ENCODE results near the gene PDE7B.
A peak's percentile ranks its signal among the peaks of the same experiment; 100 is the strongest.

PDE7B gene

DNA sequence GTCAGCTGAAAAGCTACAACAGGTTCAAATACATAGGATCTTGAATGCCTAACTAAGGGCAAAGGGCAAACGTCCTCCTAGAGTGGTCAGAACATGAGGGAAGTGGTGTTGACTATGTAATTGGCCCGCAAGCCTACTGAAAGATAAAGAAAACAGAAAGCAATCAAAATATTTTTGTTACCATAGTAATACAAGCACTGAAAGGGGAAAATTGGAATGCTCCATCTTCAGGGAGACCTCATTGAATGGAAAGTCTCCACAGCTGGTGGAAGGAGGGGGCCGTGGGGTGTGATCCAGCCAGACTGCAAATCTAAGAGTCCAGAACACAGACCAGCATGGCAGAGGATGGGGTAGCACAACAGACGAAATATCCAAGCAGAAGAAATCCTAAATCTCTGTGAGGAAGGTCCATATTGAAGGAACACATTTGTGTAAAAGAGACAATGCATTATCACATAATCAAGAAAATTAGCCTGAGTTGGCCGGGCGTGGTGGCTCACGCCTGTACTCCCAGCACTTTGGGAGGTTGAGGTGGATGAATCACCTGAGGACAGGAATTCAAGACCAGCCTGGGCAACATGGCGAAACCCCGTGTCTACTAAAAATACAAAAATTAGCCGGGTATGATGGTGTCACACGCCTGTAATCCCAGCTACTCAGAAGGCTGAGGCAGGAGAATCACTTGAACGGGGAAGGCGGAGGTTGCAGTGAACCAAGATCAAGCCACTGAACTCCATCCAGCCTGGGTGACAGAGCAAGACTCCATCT is 359.1 kb downstream of the PDE7B start:
- H2BK12ac ChIP-seq (ENCODE audit: low read length) = no peak overlapping the region
- no peak overlapping the region for H3K9ac ChIP-seq (ENCODE audit: low read length)
- H4K8ac ChIP-seq (ENCODE audit: low read depth, low read length) = no peak overlapping the region
- H3K4me2 ChIP-seq (ENCODE audit: low read length) = no peak overlapping the region
- H3K14ac ChIP-seq (ENCODE audit: low read length) = no peak overlapping the region
- no peak overlapping the region for H3K18ac ChIP-seq (ENCODE audit: low read length)
- no peaks in the 10 kb centered on the region for H3K4me1 ChIP-seq (ENCODE audit: control insufficient read depth in 1 of 2, insufficient read depth in 2 of 2, low read length in 2 of 2)
- no peak overlapping the region for H3K27ac ChIP-seq (ENCODE audit: low read depth, low read length)
- peak; percentile 59 to 72 for DNase-seq
- no peak overlapping the region for H3K4ac ChIP-seq (ENCODE audit: low read depth, low read length)
- H2BK5ac ChIP-seq (ENCODE audit: low read depth, low read length, poor library complexity) = no peak overlapping the region
- H2BK120ac ChIP-seq (ENCODE audit: insufficient read depth, low read length, poor library complexity) = no peak overlapping the region
- no peaks in the 10 kb centered on the region for H3K36me3 ChIP-seq (ENCODE audit: control insufficient read depth in 1 of 2, insufficient read depth in 2 of 2, low read length in 2 of 2)
- no peak overlapping the region for H2AK5ac ChIP-seq (ENCODE audit: low read length)
- no peak overlapping the region for H3K4me3 ChIP-seq (ENCODE audit: low read depth, low read length)
- no peak overlapping the region for H4K12ac ChIP-seq (ENCODE audit: low read depth, low read length)
- H2AFZ ChIP-seq (ENCODE audit: insufficient read depth, low read length, poor library complexity) = no peak overlapping the region
- no peak overlapping the region for H3K23ac ChIP-seq (ENCODE audit: low read length)
- no CpG with 5 or more reads among the region's 13 CpGs for WGBS (ENCODE audit: extremely low coverage, insufficient coverage, insufficient read length)
- no peak overlapping the region for H4K91ac ChIP-seq (ENCODE audit: low read depth, low read length)
- no peaks in the 10 kb centered on the region for H3K9me3 ChIP-seq (ENCODE audit: insufficient read depth, low read depth, low read length)
- H3K79me1 ChIP-seq (ENCODE audit: low read length) = no peaks in the 10 kb centered on the region
- no peaks in the 10 kb centered on the region for H3K79me2 ChIP-seq (ENCODE audit: control insufficient read depth, insufficient read depth, low read length, poor library complexity)
- no peaks in the 10 kb centered on the region for H3K27me3 ChIP-seq (ENCODE audit: insufficient read depth, low read length)

DNA sequence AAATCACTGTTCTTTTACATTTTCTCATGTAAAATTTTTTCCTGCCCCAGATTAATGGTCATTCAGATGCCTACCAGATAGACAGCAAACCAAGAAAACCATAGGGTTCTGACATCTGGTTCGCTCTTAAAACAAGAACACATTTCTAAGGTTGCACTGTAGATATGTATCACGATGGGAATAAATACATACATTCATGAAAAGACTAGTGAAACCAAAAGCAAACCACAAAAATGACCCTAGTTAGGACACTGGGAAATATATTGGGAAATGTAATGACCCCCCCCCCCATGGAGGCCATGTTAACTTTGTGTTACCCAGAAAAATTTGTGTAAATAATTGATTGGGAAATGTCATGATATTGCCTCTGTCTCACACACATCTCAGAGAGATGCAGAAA is 361.1 kb downstream of the PDE7B start:
- Histone ChIP-seq H3K27me3 (ENCODE audit: insufficient read depth, low read length) (no peaks in the 10 kb centered on the region), H3K23ac (ENCODE audit: low read length) (no peak overlapping the region), H3K4ac (ENCODE audit: low read depth, low read length) (no peak overlapping the region), H4K12ac (ENCODE audit: low read depth, low read length) (no peak overlapping the region), H3K79me1 (ENCODE audit: low read length) (no peaks in the 10 kb centered on the region), H2BK120ac (ENCODE audit: insufficient read depth, low read length, poor library complexity) (no peak overlapping the region), H2BK12ac (ENCODE audit: low read length) (no peak overlapping the region), H2BK5ac (ENCODE audit: low read depth, low read length, poor library complexity) (no peak overlapping the region), H2AK5ac (ENCODE audit: low read length) (no peak overlapping the region), H3K79me2 (ENCODE audit: control insufficient read depth, insufficient read depth, low read length, poor library complexity) (no peaks in the 10 kb centered on the region), H3K27ac (ENCODE audit: low read depth, low read length) (no peak overlapping the region), H3K14ac (ENCODE audit: low read length) (no peak overlapping the region), H4K91ac (ENCODE audit: low read depth, low read length) (no peak overlapping the region), H3K9me3 (ENCODE audit: insufficient read depth, low read depth, low read length) (no peaks in the 10 kb centered on the region), H3K4me3 (ENCODE audit: low read depth, low read length) (no peak overlapping the region), H2AFZ (ENCODE audit: insufficient read depth, low read length, poor library complexity) (no peak overlapping the region), H3K36me3 (ENCODE audit: control insufficient read depth in 1 of 2, insufficient read depth in 2 of 2, low read length in 2 of 2) (no peaks in the 10 kb centered on the region), H3K4me1 (ENCODE audit: control insufficient read depth in 1 of 2, insufficient read depth in 2 of 2, low read length in 2 of 2) (no peaks in the 10 kb centered on the region), H4K8ac (ENCODE audit: low read depth, low read length) (no peak overlapping the region), H3K18ac (ENCODE audit: low read length) (no peak overlapping the region), H3K4me2 (ENCODE audit: low read length) (no peak overlapping the region), H3K9ac (ENCODE audit: low read length) (no peak overlapping the region)
- DNase-seq = no peak
- WGBS (ENCODE audit: extremely low coverage, insufficient coverage, insufficient read length) = no CpG with 5 or more reads among the region's 2 CpGs

DNA sequence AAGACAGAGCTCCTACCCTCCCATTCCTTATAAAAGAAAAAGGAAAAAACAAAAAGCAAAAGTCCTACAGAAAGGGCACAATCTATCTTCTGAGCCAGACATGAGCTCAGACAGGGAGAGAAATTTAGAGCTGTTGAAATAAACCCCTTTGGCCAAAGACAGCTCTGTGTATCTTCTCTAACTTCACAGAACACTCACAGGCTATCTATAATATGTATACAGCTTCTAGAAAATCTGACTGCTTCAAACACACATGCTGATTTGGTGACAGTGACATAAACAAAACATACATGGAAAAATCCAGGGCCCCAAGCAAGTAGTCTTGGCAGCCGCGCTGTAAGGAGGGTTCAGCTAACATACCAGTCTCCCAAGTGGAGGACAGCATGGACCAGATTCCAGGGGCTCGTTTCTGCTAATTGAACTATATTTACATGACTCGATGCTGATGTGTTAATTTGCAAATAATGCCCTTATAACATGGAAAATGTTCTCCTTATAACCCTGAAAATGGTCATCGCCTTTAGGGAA is 361.6 kb downstream of the PDE7B start:
- Histone ChIP-seq H2BK5ac (ENCODE audit: low read depth, low read length, poor library complexity) (no peak overlapping the region), H3K23ac (ENCODE audit: low read length) (no peak overlapping the region), H3K36me3 (ENCODE audit: control insufficient read depth in 1 of 2, insufficient read depth in 2 of 2, low read length in 2 of 2) (no peaks in the 10 kb centered on the region), H3K4me2 (ENCODE audit: low read length) (no peak overlapping the region), H3K27ac (ENCODE audit: low read depth, low read length) (no peak overlapping the region), H4K12ac (ENCODE audit: low read depth, low read length) (no peak overlapping the region), H3K79me2 (ENCODE audit: control insufficient read depth, insufficient read depth, low read length, poor library complexity) (no peaks in the 10 kb centered on the region), H3K27me3 (ENCODE audit: insufficient read depth, low read length) (no peaks in the 10 kb centered on the region), H3K18ac (ENCODE audit: low read length) (no peak overlapping the region), H4K8ac (ENCODE audit: low read depth, low read length) (no peak overlapping the region), H3K4ac (ENCODE audit: low read depth, low read length) (no peak overlapping the region), H2BK120ac (ENCODE audit: insufficient read depth, low read length, poor library complexity) (no peak overlapping the region), H3K9me3 (ENCODE audit: insufficient read depth, low read depth, low read length) (no peaks in the 10 kb centered on the region), H3K14ac (ENCODE audit: low read length) (no peak overlapping the region), H2AK5ac (ENCODE audit: low read length) (no peak overlapping the region), H2BK12ac (ENCODE audit: low read length) (no peak overlapping the region), H4K91ac (ENCODE audit: low read depth, low read length) (no peak overlapping the region), H3K9ac (ENCODE audit: low read length) (no peak overlapping the region), H3K4me1 (ENCODE audit: control insufficient read depth in 1 of 2, insufficient read depth in 2 of 2, low read length in 2 of 2) (no peaks in the 10 kb centered on the region), H3K4me3 (ENCODE audit: low read depth, low read length) (no peak overlapping the region), H2AFZ (ENCODE audit: insufficient read depth, low read length, poor library complexity) (no peak overlapping the region), H3K79me1 (ENCODE audit: low read length) (no peaks in the 10 kb centered on the region)
- no peak for DNase-seq
- no CpG with 5 or more reads among the region's 5 CpGs for WGBS (ENCODE audit: extremely low coverage, insufficient coverage, insufficient read length)

DNA sequence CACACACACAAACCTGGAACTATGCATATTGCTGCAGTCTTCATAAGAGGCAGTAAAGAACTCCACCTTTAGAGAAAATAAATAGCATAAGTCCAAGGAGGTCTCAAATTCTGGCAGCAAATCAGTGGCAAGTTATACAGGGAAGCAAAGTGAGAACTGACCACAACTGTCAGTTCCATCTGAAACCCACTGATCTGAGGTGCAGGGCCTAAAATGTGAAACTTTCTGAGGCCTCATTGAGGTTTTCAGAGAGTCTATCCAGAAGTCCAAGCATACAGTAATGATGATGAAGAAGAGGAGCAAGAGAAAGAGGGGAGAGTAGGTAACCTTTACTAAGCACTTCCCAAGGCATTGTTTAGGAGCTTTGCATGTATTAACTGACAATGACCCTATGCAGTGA is 362.4 kb downstream of the PDE7B start:
- DNase-seq = no peak
- Histone ChIP-seq H3K27me3 (ENCODE audit: insufficient read depth, low read length) (no peaks in the 10 kb centered on the region), H3K23ac (ENCODE audit: low read length) (no peak overlapping the region), H3K4ac (ENCODE audit: low read depth, low read length) (no peak overlapping the region), H3K4me2 (ENCODE audit: low read length) (no peak overlapping the region), H3K18ac (ENCODE audit: low read length) (no peak overlapping the region), H4K12ac (ENCODE audit: low read depth, low read length) (no peak overlapping the region), H3K79me1 (ENCODE audit: low read length) (no peaks in the 10 kb centered on the region), H2AK5ac (ENCODE audit: low read length) (no peak overlapping the region), H4K8ac (ENCODE audit: low read depth, low read length) (no peak overlapping the region), H3K9me3 (ENCODE audit: insufficient read depth, low read depth, low read length) (no peaks in the 10 kb centered on the region), H2AFZ (ENCODE audit: insufficient read depth, low read length, poor library complexity) (no peak overlapping the region), H3K36me3 (ENCODE audit: control insufficient read depth in 1 of 2, insufficient read depth in 2 of 2, low read length in 2 of 2) (no peaks in the 10 kb centered on the region), H3K4me3 (ENCODE audit: low read depth, low read length) (no peak overlapping the region), H3K79me2 (ENCODE audit: control insufficient read depth, insufficient read depth, low read length, poor library complexity) (no peaks in the 10 kb centered on the region), H2BK120ac (ENCODE audit: insufficient read depth, low read length, poor library complexity) (no peak overlapping the region), H2BK12ac (ENCODE audit: low read length) (no peak overlapping the region), H3K14ac (ENCODE audit: low read length) (no peak overlapping the region), H3K9ac (ENCODE audit: low read length) (no peak overlapping the region), H3K27ac (ENCODE audit: low read depth, low read length) (no peak overlapping the region), H2BK5ac (ENCODE audit: low read depth, low read length, poor library complexity) (no peak overlapping the region), H4K91ac (ENCODE audit: low read depth, low read length) (no peak overlapping the region), H3K4me1 (ENCODE audit: control insufficient read depth in 1 of 2, insufficient read depth in 2 of 2, low read length in 2 of 2) (no peaks in the 10 kb centered on the region)
